ENCODE measurements around the gene ANKUB1. TPM values are rescaled to one million over a fixed set of nuclear protein-coding genes. Genes with fewer than 3 reads are reported as not detected.

ANKUB1 gene
- total RNA-seq, 1 donor from 2014 or later = not detected

GRCh38 chr3:149752051-149752787 is 40.1 kb downstream of the ANKUB1 start, which contains the start of gene COMMD2:
TSS of gene COMMD2 (minus strand) at chr3:149752489. CDS start at chr3:149752444, 45 bp downstream.
- CTCF ChIA-PET = interaction anchor here (0.6 to 2.6 kb wide), 9 partner anchors 10 to 632 kb away, joined by 3 to 16 read pairs (median 5); partner anchors contain the start of gene RNF13
- peak; percentile 99 for ATAC-seq (ENCODE audit: low read depth)
- no peak for TF ChIP-seq CTCF (IDR thresholded peaks at IDR 0.05)

GRCh38 chr3:149751551-149751950 is 40.8 kb downstream of the ANKUB1 start:
- Mint-ChIP-seq H3K36me3 (ENCODE audit: low read depth) (peaks cover 46% of the 10 kb centered on the region), H3K27ac (peak overlapping the region; percentile 92), H3K4me1 (peaks cover 30% of the 10 kb centered on the region), H3K27me3 (peaks cover 2% of the 10 kb centered on the region), H3K4me3 (peak overlapping the region; percentile 98), H3K9me3 (no peaks in the 10 kb centered on the region)
- DNase-seq (no peak), ATAC-seq (ENCODE audit: low read depth) (no peak)
- CTCF ChIA-PET = interaction anchor here (1.2 to 2.6 kb wide), 5 partner anchors 14 to 633 kb away, joined by 3 to 16 read pairs (median 7); partner anchors contain the start of gene RNF13
- intact Hi-C loops (cut with micrococcal nuclease) = loop anchor here (5.0 kb wide), 1 partner anchor 759 kb away; the partner anchor contains the start of gene GYG1
- no peak for TF ChIP-seq CTCF (IDR thresholded peaks at IDR 0.05)
- POLR2A ChIA-PET = interaction anchor here (0.7 to 3.1 kb wide), 6 partner anchors 57 to 760 kb away, joined by 3 to 23 read pairs (median 4); partner anchors contain the start of genes GYG1, RNF13 and WWTR1

More at GRCh38 chr3:149752051-149752787, 40.1 kb downstream of the ANKUB1 start, which contains the start of gene COMMD2:
- Mint-ChIP-seq H3K4me3 (peak within 1 kb of the TSS; percentile 98), H3K27me3 (peaks cover 7% of the 10 kb centered on the region), H3K36me3 (ENCODE audit: low read depth) (peaks cover 40% of the 10 kb centered on the region), H3K27ac (peak within 1 kb of the TSS; percentile 92), H3K4me1 (peaks cover 30% of the 10 kb centered on the region), H3K9me3 (no peaks in the 10 kb centered on the region)
- POLR2A ChIA-PET = interaction anchor here (0.7 to 3.1 kb wide), 7 partner anchors 20 to 760 kb away, joined by 3 to 23 read pairs (median 5); partner anchors contain the start of genes GYG1, RNF13 and WWTR1
- DNase-seq = peak; percentile 68
- intact Hi-C loops (cut with micrococcal nuclease) = loop anchor here (1.0 to 5.0 kb wide), 6 partner anchors 31 to 795 kb away; partner anchors contain the start of genes EIF2A, GYG1, PFN2 and SERP1

GRCh38 chr3:149744606-149745005 is 47.7 kb downstream of the ANKUB1 start:
- H3K4me3 Mint-ChIP-seq = no peak overlapping the region
- ChIA-PET POLR2A (no interaction called here), CTCF (interaction anchor here (0.9 to 1.2 kb wide), 2 partner anchors 22 to 64 kb away, joined by 3 to 5 read pairs; no protein-coding TSS in a partner anchor)
- no peaks in the 10 kb centered on the region for H3K27me3 Mint-ChIP-seq
- ATAC-seq (ENCODE audit: low read depth) (no peak), DNase-seq (no peak)
- no peaks in the 10 kb centered on the region for H3K4me1 Mint-ChIP-seq
- H3K9me3 Mint-ChIP-seq = no peaks in the 10 kb centered on the region
- TF ChIP-seq CTCF (IDR thresholded peaks at IDR 0.05) = no peak
- intact Hi-C loops (cut with micrococcal nuclease) = no loop called here
- H3K27ac Mint-ChIP-seq = no peak overlapping the region
- H3K36me3 Mint-ChIP-seq (ENCODE audit: low read depth) = peaks cover 71% of the 10 kb centered on the region

- no peaks in the 10 kb centered on the region for H3K4me1 Mint-ChIP-seq
- DNase-seq (no peak), ATAC-seq (ENCODE audit: low read depth) (no peak)
- intact Hi-C loops (cut with micrococcal nuclease) = no loop called here
- POLR2A ChIA-PET = no interaction called here
- H3K4me3 Mint-ChIP-seq = no peak overlapping the region
- CTCF ChIA-PET = interaction anchor here (0.9 to 1.2 kb wide), 2 partner anchors 22 to 64 kb away, joined by 3 to 5 read pairs; no protein-coding TSS in a partner anchor
- H3K9me3 Mint-ChIP-seq = no peaks in the 10 kb centered on the region
- TF ChIP-seq CTCF (IDR thresholded peaks at IDR 0.05) = no peak
- H3K36me3 Mint-ChIP-seq (ENCODE audit: low read depth) = peaks cover 69% of the 10 kb centered on the region
- H3K27ac Mint-ChIP-seq = no peak overlapping the region
- H3K27me3 Mint-ChIP-seq = no peaks in the 10 kb centered on the region
Observed at GRCh38 chr3:149744151-149744550, 48.2 kb downstream of the ANKUB1 start.

DNA sequence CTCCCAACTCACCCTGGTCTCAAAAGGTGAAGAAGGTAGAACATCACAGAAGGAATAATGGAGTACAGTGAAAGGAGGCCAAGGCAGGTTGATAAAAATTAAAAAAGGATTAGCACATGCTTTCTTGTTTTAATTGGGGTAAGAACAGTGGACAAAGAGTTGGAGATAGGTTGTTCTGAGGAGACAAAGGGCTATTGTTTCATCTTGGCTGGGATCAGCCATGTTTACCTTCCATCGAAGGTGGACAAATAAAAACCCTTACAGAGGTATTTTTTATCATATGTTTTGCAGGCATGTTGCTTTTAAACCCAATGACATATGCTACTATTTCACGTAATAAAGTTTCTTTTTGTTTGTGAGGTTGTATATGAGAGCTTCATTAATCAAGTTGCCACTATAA is 53.0 kb downstream of the ANKUB1 start:
- no peak for TF ChIP-seq CTCF (IDR thresholded peaks at IDR 0.05)
- DNase-seq = no peak
- Mint-ChIP-seq H3K36me3 (ENCODE audit: low read depth) (peaks cover 35% of the 10 kb centered on the region), H3K4me3 (no peak overlapping the region), H3K4me1 (no peaks in the 10 kb centered on the region), H3K27ac (no peak overlapping the region), H3K27me3 (no peaks in the 10 kb centered on the region), H3K9me3 (no peaks in the 10 kb centered on the region)
- intact Hi-C loops (cut with micrococcal nuclease) = no loop called here
- ChIA-PET CTCF (no interaction called here), POLR2A (no interaction called here)
- ATAC-seq (ENCODE audit: low read depth) = no peak
